HG03097 (cell line): ENCODE results near the gene BCL6.

Source experiments
- ATAC-seq: cut with Tn5 transposase; IDR thresholded peaks from one replicate; pipeline ENCODE4 v1.9.1; 2021; ENCODE audit not compliant: unreplicated experiment, low FRiP score

The BCL6 gene

DNA sequence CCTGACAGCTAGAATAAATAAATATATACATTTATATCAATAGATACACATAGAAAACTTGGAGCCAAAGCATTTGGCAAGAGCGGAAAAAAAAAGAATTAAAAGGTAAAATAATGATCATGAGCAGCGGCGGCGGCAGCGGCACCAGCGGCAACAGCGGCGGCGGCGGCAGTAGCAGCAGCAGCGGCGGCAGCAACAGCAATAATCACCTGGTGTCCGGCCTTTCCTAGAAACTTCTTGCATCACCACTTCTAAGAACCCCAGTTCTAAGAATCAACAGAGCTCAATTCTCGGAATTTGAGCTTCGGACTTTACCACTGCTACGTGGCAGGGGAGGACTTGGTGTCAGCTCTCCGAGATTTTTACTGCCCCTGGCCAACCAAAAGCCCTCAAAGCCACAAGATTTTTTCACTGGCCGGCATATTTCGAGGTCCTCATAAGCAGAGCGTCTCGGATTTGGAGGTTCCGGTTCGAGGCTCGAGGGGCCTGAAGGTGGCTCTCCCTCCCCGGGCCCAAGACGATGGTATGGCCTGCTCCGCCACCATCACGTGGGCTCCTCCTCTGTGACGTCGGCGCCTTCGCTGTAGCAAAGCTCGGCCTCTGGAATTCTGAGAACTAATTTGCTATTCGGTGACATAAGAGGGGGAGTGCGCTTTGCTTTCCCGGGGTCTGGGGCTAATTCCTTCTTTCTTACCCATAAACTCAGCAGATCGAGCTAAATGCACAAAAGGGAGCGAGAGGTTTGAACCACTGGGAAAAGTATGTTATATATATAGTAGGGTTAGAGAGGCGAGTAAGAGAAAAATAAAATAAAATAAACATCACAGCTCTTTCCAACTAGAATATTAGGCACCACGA, at the start of gene BCL6:
Gene BCL6 (minus strand): TSS at position 268 of the 858 bp plus-strand sequence. CDS start 11,775 bp downstream, outside the sequence.
- ATAC-seq = peak; percentile 51

DNA sequence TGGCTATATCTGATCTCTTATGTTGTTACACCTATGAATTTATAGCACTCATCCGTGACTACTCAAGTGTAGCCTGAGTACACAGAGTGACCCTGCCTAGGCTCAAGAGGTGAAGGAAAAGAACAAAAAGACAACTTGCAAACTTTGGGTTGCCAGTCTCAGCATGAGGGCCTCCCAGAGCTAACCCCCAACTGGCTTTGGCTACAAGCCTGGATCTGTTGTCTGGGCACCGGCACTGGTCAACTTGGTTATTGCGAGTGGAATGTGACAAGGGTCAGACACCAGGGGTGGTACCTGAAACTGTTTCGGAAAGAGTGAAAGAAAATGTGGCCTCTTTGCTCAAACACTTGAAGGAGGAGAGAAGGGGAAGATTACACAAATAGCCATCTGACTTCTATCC, 49.5 kb upstream of the BCL6 start:
- ATAC-seq = no peak

DNA sequence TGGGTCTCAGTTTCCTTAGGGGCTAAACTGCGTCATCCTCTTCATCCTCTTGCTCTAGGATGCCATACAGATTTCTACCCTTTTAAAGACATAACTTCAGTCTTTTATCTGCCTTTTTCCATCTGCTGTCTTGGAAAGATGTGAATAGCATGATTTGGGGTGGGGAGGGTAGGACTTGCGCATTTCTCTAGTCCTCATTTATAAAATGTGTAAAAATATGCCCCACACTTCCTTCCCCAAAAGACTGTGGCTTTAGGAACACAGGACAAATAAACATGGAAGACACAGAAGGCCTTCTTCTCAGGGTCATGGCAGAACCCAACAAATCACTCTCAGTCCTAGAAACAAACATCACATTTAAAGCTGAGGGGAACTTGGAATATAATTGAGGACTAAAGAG, 48.4 kb upstream of the BCL6 start:
- no peak for ATAC-seq

DNA sequence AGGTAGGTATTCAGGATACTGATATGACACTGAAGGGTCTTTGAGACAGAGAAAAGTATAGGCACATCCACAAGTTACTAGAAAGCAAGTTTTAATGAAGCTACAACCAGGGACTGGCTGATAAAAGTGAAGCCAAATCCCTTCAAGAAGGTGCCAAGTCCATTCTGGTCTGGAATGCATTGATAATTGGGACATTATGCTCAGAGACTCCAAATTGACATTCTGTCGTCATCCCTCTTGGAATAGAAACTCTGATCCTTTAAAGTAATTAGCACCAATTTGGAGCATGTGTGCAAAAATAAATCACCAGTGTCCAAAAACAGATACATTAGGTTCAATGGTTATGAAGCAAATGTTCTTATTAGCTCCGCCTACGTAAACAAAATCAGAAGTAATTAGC, 47.3 kb upstream of the BCL6 start:
- ATAC-seq = no peak

DNA sequence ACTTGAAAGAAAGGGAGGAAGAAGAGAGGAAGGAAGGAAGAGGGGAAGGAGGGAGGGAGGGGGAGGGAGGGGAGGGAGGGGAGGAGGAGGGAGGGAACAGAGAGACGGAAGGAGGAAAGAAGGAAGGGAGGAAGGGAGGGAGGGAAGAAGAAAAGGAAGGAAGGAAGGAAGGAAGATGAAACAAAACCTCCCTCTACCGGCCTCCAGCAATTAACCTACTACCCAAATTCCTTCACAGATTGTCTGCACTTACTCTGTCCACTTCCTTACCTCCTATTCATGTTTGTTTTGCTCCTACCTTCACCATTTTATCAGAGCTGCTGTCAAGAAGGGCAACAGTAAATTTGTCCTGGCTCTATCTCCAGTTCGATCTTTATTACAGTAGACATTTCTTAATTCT, 44.6 kb upstream of the BCL6 start:
- no peak for ATAC-seq

DNA sequence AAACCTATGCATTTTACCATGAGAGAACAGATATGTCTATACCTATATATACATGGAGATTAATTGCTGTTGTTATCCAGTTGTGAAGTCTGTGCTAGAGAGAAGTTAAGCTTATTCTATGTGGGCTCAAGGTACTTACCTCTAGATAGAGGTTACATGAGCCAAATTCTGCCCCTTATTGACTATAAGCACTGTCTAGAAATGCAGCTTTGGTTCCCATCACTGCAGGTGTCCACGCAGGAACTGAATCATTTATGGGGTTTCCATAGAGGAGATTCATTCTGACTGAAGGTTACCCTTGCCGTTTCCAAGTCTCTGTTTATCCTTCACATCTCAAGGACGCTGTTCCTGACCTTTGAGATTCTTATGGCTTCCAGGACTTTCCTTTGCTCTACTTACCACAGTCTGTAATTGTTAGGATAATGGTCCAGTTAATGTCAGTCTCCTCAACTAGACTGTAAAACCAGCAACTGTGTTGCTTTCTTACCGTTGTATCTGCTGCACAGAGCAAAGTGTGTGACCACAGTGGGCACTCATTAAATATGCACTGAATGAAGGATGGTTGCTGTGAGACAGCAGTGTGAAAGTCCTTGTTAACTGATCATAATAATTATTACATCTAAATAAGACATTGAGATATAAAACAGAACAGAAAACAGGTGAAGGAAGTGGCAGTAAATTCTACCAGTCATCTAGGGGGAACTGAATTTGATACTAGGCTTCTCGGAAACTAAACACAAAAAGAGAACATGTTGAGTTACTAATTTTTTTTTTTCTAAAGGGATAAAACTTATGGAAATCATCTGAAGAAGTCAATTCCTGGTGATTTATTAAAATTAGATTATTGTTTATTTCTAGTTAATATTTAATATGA, 44.0 kb upstream of the BCL6 start:
- ATAC-seq = no peak

DNA sequence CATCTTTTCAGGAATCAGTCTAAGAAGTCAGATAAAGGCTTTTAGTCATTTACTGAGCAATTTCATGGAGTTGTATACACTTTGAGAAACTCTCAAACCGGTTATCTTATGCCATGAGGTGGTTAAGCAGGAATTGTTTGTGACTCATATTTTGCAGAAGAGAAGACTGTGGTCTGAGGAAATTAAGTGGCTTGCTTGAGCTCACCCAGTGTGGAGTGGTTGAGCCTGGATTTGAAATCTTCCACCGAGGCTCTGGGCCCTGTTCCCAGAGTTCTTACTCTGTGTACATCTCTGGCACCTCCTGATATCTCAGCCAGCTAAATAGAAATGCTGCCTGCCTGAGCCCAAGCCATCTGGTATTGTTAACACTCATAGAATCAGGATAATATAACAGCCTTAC, 37.8 kb upstream of the BCL6 start:
- no peak for ATAC-seq

DNA sequence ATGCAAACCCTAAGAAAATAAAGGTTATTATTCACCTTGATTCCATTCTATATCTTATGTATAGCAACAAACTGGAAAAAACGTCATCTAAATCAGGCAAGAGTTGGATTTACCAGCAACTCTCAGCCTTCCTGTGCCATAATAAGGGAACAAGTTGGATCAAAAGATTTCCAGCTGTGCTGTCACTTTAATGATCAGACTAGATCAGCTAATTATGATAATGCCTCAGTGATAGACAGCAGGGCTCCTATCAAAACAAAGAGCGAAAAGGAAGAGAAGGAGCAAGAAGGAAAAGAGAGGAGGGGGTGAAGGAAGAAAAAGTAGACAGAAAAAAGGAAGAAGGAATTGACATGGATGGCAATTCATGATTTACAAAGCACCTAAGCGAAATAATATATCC, 36.7 kb upstream of the BCL6 start:
- ATAC-seq = no peak

DNA sequence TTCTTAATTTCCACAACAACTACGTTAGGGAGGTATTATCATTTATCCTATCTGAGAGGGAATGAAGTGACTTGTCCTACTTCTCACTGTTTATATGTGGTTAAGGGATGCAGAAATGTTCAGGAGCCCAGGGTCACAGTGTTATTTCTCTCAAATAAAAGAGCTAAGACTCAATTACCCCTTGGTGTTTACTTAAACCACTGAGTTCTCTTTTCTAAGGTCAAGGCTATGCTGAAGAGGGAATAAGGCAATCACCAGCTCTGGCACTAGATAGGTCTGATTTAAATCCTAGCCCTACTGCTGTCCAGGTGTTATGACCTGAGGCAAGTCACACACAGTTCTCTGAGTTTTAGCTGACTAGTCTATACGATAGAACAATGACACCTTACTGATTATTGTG, 35.7 kb upstream of the BCL6 start:
- no peak for ATAC-seq

DNA sequence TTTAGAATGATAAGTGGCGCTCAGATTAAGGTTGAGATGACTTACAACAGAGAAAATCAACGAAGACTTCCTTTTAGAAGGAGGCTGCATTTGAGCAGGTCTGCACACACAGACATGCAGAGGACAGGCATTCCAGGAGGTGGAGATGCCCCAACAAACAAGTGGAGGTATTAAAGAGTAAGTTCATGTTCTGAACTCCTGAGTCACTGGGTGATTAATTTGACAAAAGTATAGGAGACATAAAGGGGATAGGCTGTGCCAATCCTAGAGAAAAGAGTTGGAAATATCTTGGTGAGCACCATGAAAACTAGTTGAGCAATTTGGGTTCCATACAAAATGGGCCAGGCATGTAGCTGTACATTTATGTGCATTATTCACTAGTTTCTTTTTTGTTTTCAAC, 33.5 kb upstream of the BCL6 start:
- no peak for ATAC-seq

DNA sequence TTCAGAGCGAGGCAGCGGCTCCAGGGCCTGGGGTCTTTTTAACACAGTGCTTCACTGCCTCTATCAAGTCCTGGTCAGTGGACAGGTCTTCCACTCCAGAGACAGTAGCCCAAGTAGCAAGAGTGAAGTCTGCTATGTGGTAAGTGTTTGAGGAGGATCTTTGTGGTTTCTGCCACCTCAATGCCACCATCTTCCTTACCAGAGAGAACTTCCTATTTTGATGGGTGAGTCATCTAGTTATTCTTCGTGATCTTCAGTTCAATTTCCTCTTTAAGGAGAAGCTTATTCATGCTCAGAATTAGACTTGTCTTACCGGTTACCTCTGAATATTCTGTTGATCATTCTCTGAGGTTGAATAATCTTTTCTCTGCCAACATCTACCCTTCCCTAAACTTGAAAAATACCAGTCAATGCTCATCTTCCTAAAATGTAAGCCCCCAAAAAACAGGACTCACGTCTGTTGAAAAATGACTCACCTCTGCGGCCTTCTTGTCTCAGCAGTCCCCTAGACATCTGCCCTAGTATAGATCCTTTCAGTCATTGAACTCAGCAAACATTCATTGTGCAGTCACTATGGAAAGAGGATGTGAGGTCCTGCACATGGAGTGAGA, 32.2 kb upstream of the BCL6 start:
- peak; percentile 48 for ATAC-seq

DNA sequence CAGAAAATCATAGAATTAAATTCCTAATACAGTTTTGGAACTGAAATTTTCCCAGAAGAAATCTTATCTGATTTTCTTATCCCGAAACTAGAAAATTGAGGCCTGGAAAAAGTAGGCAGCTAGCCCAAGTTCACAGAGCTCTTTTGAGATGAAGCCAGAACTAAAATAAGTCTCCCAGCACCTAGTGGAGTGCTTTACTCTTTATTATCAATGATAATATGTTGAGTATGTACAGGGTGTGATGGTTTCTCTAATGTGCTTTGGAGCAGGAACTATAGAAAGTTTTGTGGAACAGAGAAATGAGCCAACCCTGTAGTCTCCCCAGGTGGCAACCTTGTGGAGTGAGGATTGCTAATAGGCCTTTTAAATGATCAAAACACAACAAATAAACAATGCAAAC, 30.3 kb upstream of the BCL6 start:
- ATAC-seq = no peak

DNA sequence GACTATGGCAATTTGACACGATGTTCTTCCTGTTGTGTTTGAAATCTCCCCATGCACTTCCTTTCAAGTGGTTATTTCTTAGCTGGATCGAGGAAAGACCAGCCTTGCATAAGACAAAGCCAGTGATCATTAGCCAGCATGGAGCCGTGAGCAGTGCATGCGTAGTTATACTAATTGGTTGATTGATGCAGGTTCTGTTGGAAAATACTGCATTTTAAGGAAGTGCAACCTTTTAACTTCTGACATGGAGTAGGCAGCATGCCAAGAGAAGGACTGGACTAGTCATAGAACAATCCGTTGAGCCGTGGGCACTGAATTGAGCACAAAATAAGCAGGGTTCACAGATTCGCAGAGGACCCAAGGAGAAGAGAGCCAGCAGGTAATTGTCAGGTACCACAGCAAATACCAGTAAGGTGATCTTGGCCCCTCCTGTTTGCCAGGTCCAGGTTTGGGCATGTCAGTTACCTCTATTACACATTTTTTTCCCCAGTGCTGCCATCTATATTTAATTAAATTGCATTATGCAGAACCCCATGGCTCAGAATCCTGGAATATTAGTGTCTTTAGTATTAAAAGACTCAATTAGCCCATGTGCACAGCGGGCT, 29.0 kb upstream of the BCL6 start:
- ATAC-seq = no peak

DNA sequence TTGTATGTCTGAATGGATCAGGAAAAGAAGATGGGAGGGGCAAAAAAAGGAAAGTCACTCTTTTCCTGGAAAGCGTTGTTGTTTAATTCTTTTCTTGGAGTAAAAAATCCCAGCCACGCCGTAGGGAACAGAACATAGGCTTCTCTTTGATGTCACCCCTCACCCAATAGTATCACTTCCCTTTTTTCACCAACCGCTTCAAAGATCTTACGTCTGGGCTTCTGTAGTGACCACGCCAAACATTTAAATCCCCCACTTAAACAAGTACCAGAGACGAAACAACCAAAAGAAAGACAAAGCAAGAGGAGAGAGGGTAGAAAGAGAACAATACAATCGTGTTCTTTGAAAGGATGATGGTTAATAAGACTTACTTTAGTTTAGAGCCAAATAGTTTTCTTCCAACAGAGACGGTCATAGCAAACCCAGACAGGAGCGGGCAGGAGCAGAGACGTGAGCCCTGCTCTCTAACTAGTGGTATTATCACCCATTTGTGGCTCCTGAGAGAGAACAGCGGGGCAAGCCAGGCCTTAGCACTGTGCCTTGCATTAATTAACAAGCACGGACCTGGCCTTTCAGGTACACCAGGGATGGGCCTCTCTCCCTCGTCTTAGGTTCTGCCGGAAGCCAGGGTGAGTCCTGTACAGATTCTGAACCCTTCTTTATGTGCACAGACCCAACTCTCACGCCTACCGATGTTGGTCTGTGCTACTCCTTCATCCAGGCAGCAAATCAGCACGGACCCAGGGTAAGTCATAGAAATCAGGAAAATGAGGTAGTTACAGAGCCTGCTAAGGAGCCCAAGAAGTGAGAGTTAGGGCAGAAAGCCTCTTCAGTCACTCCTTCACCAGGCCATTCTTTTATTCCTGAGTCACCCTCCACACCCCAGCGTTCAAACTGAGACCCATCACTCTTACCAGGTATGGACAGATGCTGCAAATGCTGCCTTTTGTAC, 28.2 kb upstream of the BCL6 start:
- peak; percentile 41 for ATAC-seq

DNA sequence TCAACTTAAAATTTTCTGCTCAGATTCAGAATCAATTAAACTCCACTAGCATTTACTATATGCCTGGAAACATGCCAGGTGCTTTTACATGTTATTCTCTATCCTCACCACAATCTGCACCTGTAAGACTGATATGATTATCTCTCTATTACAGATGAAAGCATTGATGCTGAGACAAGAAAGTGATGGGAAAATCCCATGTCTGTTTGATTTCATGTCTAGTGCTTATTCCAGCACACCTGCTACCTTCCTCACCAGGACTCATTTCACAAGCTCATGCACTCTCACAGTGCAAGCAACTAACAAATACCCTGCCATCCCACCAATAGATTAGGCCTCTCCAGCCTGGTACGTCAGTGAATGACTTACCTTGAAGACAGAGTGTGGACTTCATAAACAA, 25.0 kb upstream of the BCL6 start:
- no peak for ATAC-seq

DNA sequence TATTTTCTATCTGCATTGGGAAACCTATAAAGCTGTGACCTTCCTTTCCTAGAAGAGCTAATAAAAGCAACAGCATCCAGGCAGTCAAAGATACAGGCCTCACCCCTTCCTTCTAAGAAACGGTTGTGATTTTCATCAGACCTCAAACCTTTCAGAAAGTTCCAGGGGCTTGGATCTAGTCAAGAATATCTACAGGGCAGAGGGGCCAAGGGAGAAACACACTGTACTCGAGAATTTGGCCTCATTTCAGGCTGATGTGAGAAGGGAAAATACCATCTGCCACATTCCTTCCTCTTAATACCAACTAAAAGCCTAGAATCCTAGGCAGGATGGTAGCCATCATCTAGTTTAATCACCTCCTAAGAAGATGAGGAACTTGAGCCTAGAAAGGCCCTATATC, 24.5 kb upstream of the BCL6 start:
- no peak for ATAC-seq

DNA sequence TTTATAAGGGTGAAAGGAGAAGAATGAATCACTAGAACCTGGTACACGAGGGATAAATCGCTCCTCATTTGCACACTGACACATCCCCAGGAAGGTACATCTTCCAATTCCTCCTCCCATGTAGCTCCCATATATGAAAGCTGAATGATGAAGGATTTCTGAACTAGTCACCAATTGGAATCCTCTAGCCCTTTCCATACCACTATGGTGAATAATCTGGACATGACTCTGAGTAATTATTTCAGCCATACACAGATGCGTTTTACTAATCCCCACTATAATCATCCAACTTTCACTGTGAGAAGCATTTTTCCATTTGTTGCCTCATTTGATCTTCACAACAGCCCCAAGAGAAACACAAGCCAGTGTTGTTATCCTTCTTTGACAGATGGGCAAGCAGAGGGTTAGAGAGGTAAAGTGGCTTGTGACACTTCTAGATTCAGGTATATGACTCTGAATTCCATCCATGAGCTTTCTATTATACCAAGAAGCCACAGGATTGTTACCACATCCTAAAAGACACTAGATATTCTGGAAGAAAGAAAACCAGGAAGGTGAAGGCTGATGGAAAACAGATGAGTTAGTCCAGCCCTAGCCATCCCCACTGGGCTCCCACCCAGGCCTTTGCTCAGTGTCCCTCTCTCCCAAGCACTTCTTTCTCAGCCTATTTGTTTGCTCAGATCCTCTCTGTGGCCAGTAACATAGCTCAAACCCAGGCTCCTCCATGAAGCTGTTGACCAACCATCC, 22.2 kb upstream of the BCL6 start:
- ATAC-seq = no peak

DNA sequence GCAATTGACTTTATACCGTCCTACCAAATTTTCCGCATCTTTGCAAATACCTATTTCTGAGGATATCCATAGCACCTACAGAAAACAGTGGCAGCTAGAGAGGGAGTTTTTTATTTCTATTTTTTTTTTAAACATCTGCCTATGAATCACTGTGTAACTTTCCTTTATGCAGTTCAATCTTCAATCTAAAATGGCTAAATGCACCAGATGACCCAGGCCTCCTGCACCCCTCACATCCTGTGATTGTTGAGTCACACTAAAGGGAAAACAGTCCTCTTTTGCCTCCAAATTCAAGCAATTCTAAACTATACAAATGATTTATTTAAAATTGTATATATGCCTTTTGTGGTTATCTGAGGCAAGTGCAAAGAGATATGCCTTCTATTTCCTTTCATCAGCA, 20.1 kb upstream of the BCL6 start:
- ATAC-seq = no peak
